GM12878 (cell line): ENCODE measurements around the gene MEIOSIN. TPM values are rescaled to one million over a fixed set of nuclear protein-coding genes. Genes with fewer than 3 reads are reported as not detected.

Source experiments
- ATAC-seq: fragments of 200-7000 bp; cut with Tn5 transposase; 3 replicates; pipeline ENCODE4 v1.9.1; 2020; ENCODE audit warnings: mild to moderate bottlenecking, moderate library complexity
- BruUV-seq: library from RNA; stranded (reverse); fragments of 400-500 nt; replicated peaks from 2 replicates; lab custom pipeline; 2021; lab: Mats Ljungman, UMichigan
- CTCF ChIA-PET: fragments of 300-600 bp; sonication (Branson Sonifier 250); formaldehyde crosslinking; extraction: SDS; loops from one replicate; lab custom pipeline; 2021; ENCODE audit warnings: inconsistent platforms; lab: Yijun Ruan, JAX
- POLR2A ChIA-PET: fragments of 350-600 bp; formaldehyde crosslinking; extraction: SDS; loops from one replicate; lab custom pipeline; 2021; ENCODE audit warnings: inconsistent platforms; lab: Charles Lee
- RAD21 ChIA-PET: fragments of 300-600 bp; sonication (Branson Sonifier 250); formaldehyde crosslinking; loops from one replicate; lab custom pipeline; 2023; ENCODE audit warnings: antibody characterized with exemption; ENCODE audit not compliant: unreplicated experiment; lab: Charles Lee
- SMC1A ChIA-PET: fragments of 300-600 bp; sonication (Branson Sonifier 250); formaldehyde crosslinking; loops from one replicate; lab custom pipeline; 2023; ENCODE audit not compliant: unreplicated experiment, uncharacterized antibody; lab: Charles Lee
- DNase-seq: peaks from one replicate; pipeline ENCODE4 v3.0.0-alpha.2; 2011; ENCODE audit warnings: low read depth, low spot score
- FAIRE-seq: peaks from 3 replicates; lab custom pipeline; 2011; peaks lifted over from hg19 to GRCh38; lab: Jason Lieb, UNC
- H2AFZ ChIP-seq: 2 replicates; pipeline ENCODE4 v1.6.0; 2011; ENCODE audit warnings: low read depth, low read length, control low read depth; ENCODE audit not compliant: control insufficient read depth
- H3K27ac ChIP-seq: 2 replicates; pipeline ENCODE4 v1.5.1; 2011; ENCODE audit warnings: control low read depth; ENCODE audit not compliant: control insufficient read depth, insufficient read depth
- H3K27me3 ChIP-seq, 2 experiments: replicated peaks in 1 of 2; 2 replicates each; pipeline versions ENCODE4 v1.6.0 to v1.6.1; 2011; ENCODE audit warnings: low read length in 1 of 2; ENCODE audit not compliant: control insufficient read depth in 2 of 2, insufficient read depth in 2 of 2
- H3K36me3 ChIP-seq, 2 experiments: 2 replicates each; pipeline ENCODE4 v1.5.1; 2011; ENCODE audit warnings: low read length in 1 of 2; ENCODE audit not compliant: control insufficient read depth in 2 of 2, insufficient read depth in 2 of 2
- H3K4me1 ChIP-seq: 2 replicates; pipeline ENCODE4 v1.6.1; 2011; ENCODE audit warnings: mild to moderate bottlenecking, low read length, moderate library complexity, mixed read lengths; ENCODE audit not compliant: control insufficient read depth, insufficient read depth
- H3K4me2 ChIP-seq: 2 replicates; pipeline ENCODE4 v1.6.0; 2011; ENCODE audit warnings: control low read depth; ENCODE audit not compliant: control insufficient read depth, insufficient read depth
- H3K4me3 ChIP-seq: fragments of 200-600 bp; sonication (generic); 2 replicates; pipeline ENCODE4 v1.5.1; 2016
- H3K79me2 ChIP-seq: 2 replicates; pipeline ENCODE4 v1.6.0; 2011; ENCODE audit warnings: low read length; ENCODE audit not compliant: control insufficient read depth, insufficient read depth
- H3K9ac ChIP-seq: 2 replicates; pipeline ENCODE4 v1.8.0; 2011; ENCODE audit warnings: low read length, control low read depth, mixed read lengths; ENCODE audit not compliant: control insufficient read depth, insufficient read depth
- H3K9me3 ChIP-seq: replicated peaks from 3 replicates; pipeline ENCODE4 v1.5.1; 2011; ENCODE audit warnings: mild to moderate bottlenecking, low read length; ENCODE audit not compliant: control insufficient read depth, insufficient read depth
- H4K20me1 ChIP-seq: 2 replicates; pipeline ENCODE4 v1.6.0; 2011; ENCODE audit not compliant: control insufficient read depth, insufficient read depth
- ATF2 ChIP-seq: IDR thresholded peaks from 2 replicates; pipeline ENCODE4 v1.6.1; 2012; ENCODE audit warnings: low read length, inconsistent platforms
- BCLAF1 ChIP-seq: fragments of 450-650 bp; IDR thresholded peaks from 2 replicates; pipeline ENCODE4 v1.6.1; 2017; ENCODE audit warnings: antibody characterized with exemption, mild to moderate bottlenecking, moderate library complexity
- EZH2 ChIP-seq: IDR thresholded peaks from 2 replicates; pipeline ENCODE4 v1.6.1; 2012; ENCODE audit warnings: low read depth, mild to moderate bottlenecking, control low read depth, inconsistent platforms, low read length, borderline replicate concordance; ENCODE audit not compliant: control insufficient read depth
- MYB ChIP-seq: fragments of 150-350 bp; IDR thresholded peaks from 2 replicates; pipeline ENCODE4 v1.6.1; 2014; ENCODE audit warnings: mild to moderate bottlenecking, low read depth, low read length, borderline replicate concordance
- SKIL ChIP-seq: fragments of 450-650 bp; IDR thresholded peaks from 2 replicates; pipeline ENCODE4 v1.6.1; 2017; ENCODE audit warnings: mild to moderate bottlenecking, low read depth, inconsistent platforms; ENCODE audit not compliant: poor library complexity, severe bottlenecking
- STAT1 ChIP-seq: fragments of 450-650 bp; conservative IDR thresholded peaks from 2 replicates; pipeline ENCODE4 v1.6.1; 2014; ENCODE audit warnings: antibody characterized with exemption, mild to moderate bottlenecking
- WRNIP1 ChIP-seq: IDR thresholded peaks from 2 replicates; pipeline ENCODE4 v1.6.1; 2011; ENCODE audit warnings: low read depth, low read length, improper control_type of control experiment, borderline replicate concordance
- WGBS: methylation state at CpG from one replicate; pipeline ENCODE4 v1.1.6; 2016; ENCODE audit warnings: low lambda C conversion rate; ENCODE audit not compliant: insufficient replicate concordance, insufficient coverage; ENCODE audit errors: missing lambda C conversion rate; 5-methylcytosine and 5-hydroxymethylcytosine counted together
- in situ Hi-C: fragments of 300-500 bp; cut with MboI; formaldehyde crosslinking; loops from 9 replicates; pipeline ENCODE4 v1.14.3; 2018; ENCODE audit warnings: mixed read lengths
- intact Hi-C: fragments of 100-400 bp; cut with micrococcal nuclease; formaldehyde crosslinking; loops from one replicate; pipeline ENCODE4 v1.14.2; 2022; ENCODE audit not compliant: unreplicated experiment
- polyA plus RNA-seq, 11 experiments: library from polyadenylated mRNA; depleted of rRNA in 4 of 11; unstranded in 6 of 11; stranded (reverse) in 5 of 11; fragments of >200 nt; fragmentation: Nextera tagmentation in 4 of 11; fragmentation: Illumina TruSeq in 1 of 11; extraction: Ambion mirVana in 4 of 11; extraction: Trizol in 1 of 11; gene quantifications; 1 replicate in 1 of 11; 2 replicates in 10 of 11; pipeline versions ENCODE4 v1.2.1 to v1.2.3, GENCODE V29; 2011 to 2016; ENCODE audit warnings: inconsistent platforms in 2 of 11, missing spikeins in 2 of 11, low read depth in 1 of 11
- total RNA-seq, 4 experiments: library from RNA; depleted of rRNA in 3 of 4; stranded (reverse); fragments of >200 nt in 3 of 4; fragmentation: Illumina TruSeq in 1 of 4; extraction: Trizol in 1 of 4; gene quantifications; 2 replicates each; pipeline versions ENCODE4 v1.2.1 to v1.2.3, GENCODE V29; 2013 to 2021

Gene MEIOSIN
- total and polyA plus RNA-seq, 10 of the 15 experiments (the other 5 are each of a cell fraction or from before 2014, with no cell fraction given) = 0.05 to 0.66 (median 0.14) TPM; not detected in 4

GRCh38 chr19:45757695-45758094 is 24.5 kb downstream of the MEIOSIN start:
- no TSS peak for BruUV-seq
- TF ChIP-seq MYB (no peak), STAT1 (no peak), WRNIP1 (no peak), EZH2 (no peak), BCLAF1 (no peak), SKIL (no peak), ATF2 (no peak)
- Histone ChIP-seq H2AFZ (no peak overlapping the region), H3K9me3 (no peaks in the 10 kb centered on the region), H4K20me1 (no peaks in the 10 kb centered on the region), H3K79me2 (no peaks in the 10 kb centered on the region), H3K4me1 (no peaks in the 10 kb centered on the region), H3K27me3 (no peaks in the 10 kb centered on the region), H3K4me2 (no peak overlapping the region), H3K9ac (no peak overlapping the region), H3K27ac (no peak overlapping the region), H3K4me3 (no peak overlapping the region), H3K36me3 (no peaks in the 10 kb centered on the region)
- ATAC-seq (no peak), DNase-seq (no peak), FAIRE-seq (no peak)
- intact Hi-C loops = no loop called here
- in situ Hi-C loops = no loop called here
- ChIA-PET RAD21 (interaction anchor here (1.2 kb wide), 1 partner anchor 12 kb away, joined by 3 read pairs; the partner anchor contains the start of gene SIX5), SMC1A (no interaction called here), POLR2A (no interaction called here), CTCF (interaction anchor here (1.0 to 1.1 kb wide), 3 partner anchors 13 to 42 kb away, joined by 3 to 4 read pairs (median 3); no protein-coding TSS in a partner anchor)
- WGBS = 51% methylated on average over 9 of the region's 9 CpGs
